Calu3 (cell line): ENCODE measurements around the gene LRRC49. TPM values are rescaled to one million over a fixed set of nuclear protein-coding genes. Genes with fewer than 3 reads are reported as not detected.

Experiments
- BruUV-seq: library from RNA; stranded (reverse); fragments of 400-500 nt; replicated peaks from 2 replicates; lab custom pipeline; 2021; lab: Mats Ljungman, UMichigan
- CTCF ChIA-PET: fragments of 300-600 bp; sonication (Branson Sonifier 250); formaldehyde crosslinking; loops from one replicate; lab custom pipeline; 2022; ENCODE audit warnings: antibody characterized with exemption; lab: Charles Lee
- DNase-seq: peaks from one replicate; pipeline ENCODE4 v3.0.0; 2022
- H3K27ac Mint-ChIP-seq: one replicate; pipeline ENCODE4 v1.8.0; 2022; ENCODE audit warnings: mixed read lengths; ENCODE audit not compliant: unreplicated experiment
- H3K27me3 Mint-ChIP-seq: one replicate; pipeline ENCODE4 v1.8.0; 2022; ENCODE audit warnings: mixed read lengths; ENCODE audit not compliant: unreplicated experiment
- H3K36me3 Mint-ChIP-seq: one replicate; pipeline ENCODE4 v1.8.0; 2022; ENCODE audit warnings: mild to moderate bottlenecking, moderate library complexity, mixed read lengths; ENCODE audit not compliant: insufficient read depth, unreplicated experiment
- H3K4me1 Mint-ChIP-seq: one replicate; pipeline ENCODE4 v1.8.0; 2022; ENCODE audit warnings: mild to moderate bottlenecking, low read depth, mixed read lengths; ENCODE audit not compliant: unreplicated experiment
- H3K4me3 Mint-ChIP-seq: one replicate; pipeline ENCODE4 v1.8.0; 2022; ENCODE audit warnings: mild to moderate bottlenecking, low read depth, moderate library complexity, mixed read lengths; ENCODE audit not compliant: unreplicated experiment
- H3K9me3 Mint-ChIP-seq: one replicate; pipeline ENCODE4 v1.8.0; 2022; ENCODE audit warnings: low read depth, mixed read lengths; ENCODE audit not compliant: unreplicated experiment
- intact Hi-C: fragments of 100-400 bp; cut with micrococcal nuclease; formaldehyde crosslinking; loops from one replicate; pipeline ENCODE4 v1.10.0; 2022; ENCODE audit not compliant: unreplicated experiment
- total RNA-seq: library from RNA; stranded (reverse); gene quantifications from 2 replicates; pipeline ENCODE4 v1.2.3, GENCODE V29; 2022
- TF ChIP-seq, protein P1 (sequence below): fragments of 200-600 bp; IDR thresholded peaks from one replicate; pipeline ENCODE4 v1.8.0; 2022; ENCODE audit warnings: antibody characterized with exemption; ENCODE audit not compliant: unreplicated experiment

The LRRC49 gene
- total RNA-seq, 1 experiment from 2014 or later = 6.3 TPM

GRCh38 chr15:70912187-70912586, 19.6 kb downstream of the LRRC49 start:
- CTCF ChIA-PET = no interaction called here
- H3K4me3 Mint-ChIP-seq = no peak overlapping the region
- intact Hi-C loops = no loop called here
- no peak overlapping the region for H3K27ac Mint-ChIP-seq
- no peaks in the 10 kb centered on the region for H3K4me1 Mint-ChIP-seq
- H3K27me3 Mint-ChIP-seq = no peaks in the 10 kb centered on the region
- TF ChIP-seq, protein P1, sequence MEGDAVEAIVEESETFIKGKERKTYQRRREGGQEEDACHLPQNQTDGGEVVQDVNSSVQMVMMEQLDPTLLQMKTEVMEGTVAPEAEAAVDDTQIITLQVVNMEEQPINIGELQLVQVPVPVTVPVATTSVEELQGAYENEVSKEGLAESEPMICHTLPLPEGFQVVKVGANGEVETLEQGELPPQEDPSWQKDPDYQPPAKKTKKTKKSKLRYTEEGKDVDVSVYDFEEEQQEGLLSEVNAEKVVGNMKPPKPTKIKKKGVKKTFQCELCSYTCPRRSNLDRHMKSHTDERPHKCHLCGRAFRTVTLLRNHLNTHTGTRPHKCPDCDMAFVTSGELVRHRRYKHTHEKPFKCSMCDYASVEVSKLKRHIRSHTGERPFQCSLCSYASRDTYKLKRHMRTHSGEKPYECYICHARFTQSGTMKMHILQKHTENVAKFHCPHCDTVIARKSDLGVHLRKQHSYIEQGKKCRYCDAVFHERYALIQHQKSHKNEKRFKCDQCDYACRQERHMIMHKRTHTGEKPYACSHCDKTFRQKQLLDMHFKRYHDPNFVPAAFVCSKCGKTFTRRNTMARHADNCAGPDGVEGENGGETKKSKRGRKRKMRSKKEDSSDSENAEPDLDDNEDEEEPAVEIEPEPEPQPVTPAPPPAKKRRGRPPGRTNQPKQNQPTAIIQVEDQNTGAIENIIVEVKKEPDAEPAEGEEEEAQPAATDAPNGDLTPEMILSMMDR = no peak
- H3K36me3 Mint-ChIP-seq = no peaks in the 10 kb centered on the region
- peaks cover 8% of the 10 kb centered on the region for H3K9me3 Mint-ChIP-seq
- BruUV-seq = no TSS peak
- no peak for DNase-seq

GRCh38 chr15:70916531-70916930, 23.9 kb downstream of the LRRC49 start:
- BruUV-seq = no TSS peak
- Mint-ChIP-seq H3K4me1 (no peaks in the 10 kb centered on the region), H3K9me3 (no peaks in the 10 kb centered on the region), H3K4me3 (no peak overlapping the region), H3K27me3 (no peaks in the 10 kb centered on the region), H3K36me3 (no peaks in the 10 kb centered on the region), H3K27ac (no peak overlapping the region)
- CTCF ChIA-PET = no interaction called here
- intact Hi-C loops = no loop called here
- no peak for DNase-seq
- TF ChIP-seq, protein P1 = no peak

- no TSS peak for BruUV-seq
- Mint-ChIP-seq H3K27ac (no peak overlapping the region), H3K27me3 (no peaks in the 10 kb centered on the region), H3K36me3 (no peaks in the 10 kb centered on the region), H3K4me3 (no peak overlapping the region), H3K9me3 (peaks cover 5% of the 10 kb centered on the region), H3K4me1 (no peaks in the 10 kb centered on the region)
- CTCF ChIA-PET = interaction anchor here (0.6 to 1.0 kb wide), 2 partner anchors 32 to 49 kb away, joined by 3 to 5 read pairs; no protein-coding TSS in a partner anchor
- no peak for DNase-seq
- intact Hi-C loops = no loop called here
- TF ChIP-seq, protein P1 = no peak
Observed at GRCh38 chr15:70917955-70918354, 25.3 kb downstream of the LRRC49 start.

DNA sequence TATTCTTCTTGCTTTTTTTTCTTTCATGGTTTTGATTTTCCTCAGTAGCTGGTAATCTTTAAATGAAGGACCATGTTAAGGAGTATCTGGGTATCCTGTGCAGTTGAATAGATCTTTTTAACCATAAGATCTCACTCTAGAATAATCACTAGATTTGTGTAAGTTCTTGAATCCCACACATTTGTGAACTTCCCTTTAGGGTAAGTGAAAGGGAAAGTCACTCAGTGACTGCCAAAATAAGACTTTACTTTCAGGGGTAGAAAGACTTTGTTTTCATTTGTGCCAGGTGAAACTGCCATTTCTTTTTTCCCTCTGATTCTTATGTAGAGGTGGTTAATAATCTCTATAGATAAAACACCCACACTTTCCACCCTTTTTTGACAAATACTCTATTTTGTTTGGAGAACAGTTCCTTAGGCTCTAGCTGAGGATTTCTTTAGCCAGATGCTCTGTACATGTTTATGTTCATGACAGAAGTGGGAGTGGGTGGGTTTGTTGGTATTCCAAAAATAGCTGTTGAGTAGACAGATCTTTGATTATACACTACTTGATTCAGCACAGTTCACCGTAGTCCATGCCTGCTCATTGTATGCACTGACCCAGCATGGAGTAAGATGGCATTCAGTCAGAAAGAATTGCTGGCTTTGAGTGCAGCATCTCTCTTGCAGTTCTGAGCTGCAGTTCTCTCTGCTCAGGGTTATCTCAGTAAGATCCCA, 28.5 kb downstream of the LRRC49 start:
- DNase-seq = no peak
- BruUV-seq = no TSS peak
- CTCF ChIA-PET = no interaction called here
- no peaks in the 10 kb centered on the region for H3K27me3 Mint-ChIP-seq
- H3K27ac Mint-ChIP-seq = no peak overlapping the region
- TF ChIP-seq, protein P1 = no peak
- intact Hi-C loops = no loop called here
- H3K9me3 Mint-ChIP-seq = peaks cover 5% of the 10 kb centered on the region
- no peaks in the 10 kb centered on the region for H3K4me1 Mint-ChIP-seq
- no peaks in the 10 kb centered on the region for H3K36me3 Mint-ChIP-seq
- no peak overlapping the region for H3K4me3 Mint-ChIP-seq
